Activated CD4-positive, alpha-beta T cell treated with anti-CD3 and anti-CD28 coated beads, Interleukin-2, amount 10 ng/mL, durations not matched to agents 7 days and 5 days (primary cell): ENCODE data around the gene GRAMD2B. TPM values are rescaled to one million over a fixed set of nuclear protein-coding genes. Genes with fewer than 3 reads are reported as not detected.

Source experiments
- CTCF ChIA-PET: fragments of 350-600 bp; sonication (Branson Sonifier 250); formaldehyde crosslinking; loops from one replicate; lab custom pipeline; 2021; ENCODE audit warnings: antibody characterized with exemption; lab: Charles Lee
- POLR2A ChIA-PET: fragments of 350-600 bp; sonication (Branson Sonifier 250); formaldehyde crosslinking; loops from one replicate; lab custom pipeline; 2021; ENCODE audit warnings: antibody characterized with exemption; lab: Charles Lee
- DNase-seq: peaks from one replicate; pipeline ENCODE4 v3.0.0-alpha.2; 2020
- H3K27ac Mint-ChIP-seq: one replicate; pipeline ENCODE4 v1.8.0; 2021; ENCODE audit warnings: mild to moderate bottlenecking, moderate library complexity, mixed read lengths
- H3K27me3 Mint-ChIP-seq: one replicate; pipeline ENCODE4 v1.8.0; 2021; ENCODE audit warnings: mixed read lengths
- H3K36me3 Mint-ChIP-seq: one replicate; pipeline ENCODE4 v1.8.0; 2021; ENCODE audit warnings: low read depth, mixed read lengths
- H3K4me1 Mint-ChIP-seq: one replicate; pipeline ENCODE4 v1.8.0; 2021; ENCODE audit warnings: mixed read lengths
- H3K4me3 Mint-ChIP-seq: one replicate; pipeline ENCODE4 v1.8.0; 2021; ENCODE audit warnings: mild to moderate bottlenecking, moderate library complexity, mixed read lengths
- H3K9me3 Mint-ChIP-seq: one replicate; pipeline ENCODE4 v1.8.0; 2021; ENCODE audit warnings: mixed read lengths
- total RNA-seq, 2 experiments: library from RNA; stranded (reverse); gene quantifications; one replicate each; pipeline ENCODE4 v1.2.3, GENCODE V29; 2021

Gene GRAMD2B
- total RNA-seq, 2 experiments from 2014 or later = 3.3 to 4.4 TPM

- Mint-ChIP-seq H3K4me3 (no peak overlapping the region), H3K27me3 (no peaks in the 10 kb centered on the region), H3K36me3 (peaks cover 2% of the 10 kb centered on the region), H3K27ac (no peak overlapping the region), H3K9me3 (no peaks in the 10 kb centered on the region), H3K4me1 (no peaks in the 10 kb centered on the region)
- no peak for DNase-seq
- ChIA-PET CTCF (interaction anchor here (1.2 kb wide), 1 partner anchor 103 kb away, joined by 3 read pairs; no protein-coding TSS in a partner anchor), POLR2A (no interaction called here)
Measured at GRCh38 chr5:126471875-126472537, 48.8 kb downstream of the GRAMD2B start.

GRCh38 chr5:126472538-126472889 is 49.3 kb downstream of the GRAMD2B start:
- POLR2A ChIA-PET = no interaction called here
- Mint-ChIP-seq H3K9me3 (no peaks in the 10 kb centered on the region), H3K27me3 (no peaks in the 10 kb centered on the region), H3K36me3 (peaks cover 2% of the 10 kb centered on the region), H3K4me1 (no peaks in the 10 kb centered on the region), H3K4me3 (no peak overlapping the region), H3K27ac (no peak overlapping the region)
- DNase-seq = no peak
- CTCF ChIA-PET = interaction anchor here (1.9 kb wide), 1 partner anchor 10 kb away, joined by 4 read pairs; no protein-coding TSS in a partner anchor

- CTCF ChIA-PET = no interaction called here
- H3K9me3 Mint-ChIP-seq = no peaks in the 10 kb centered on the region
Measured at GRCh38 chr5:126477294-126478117, 54.3 kb downstream of the GRAMD2B start.

GRCh38 chr5:126479810-126480209 is 56.6 kb downstream of the GRAMD2B start:
- Mint-ChIP-seq H3K4me1 (no peaks in the 10 kb centered on the region), H3K36me3 (peaks cover 4% of the 10 kb centered on the region), H3K4me3 (no peak overlapping the region), H3K27me3 (no peaks in the 10 kb centered on the region), H3K9me3 (no peaks in the 10 kb centered on the region), H3K27ac (no peak overlapping the region)
- no peak for DNase-seq
- ChIA-PET POLR2A (no interaction called here), CTCF (interaction anchor here (1.9 kb wide), 1 partner anchor 21 kb away, joined by 4 read pairs; no protein-coding TSS in a partner anchor)

More at GRCh38 chr5:126477294-126478117, 54.3 kb downstream of the GRAMD2B start:
- POLR2A ChIA-PET = no interaction called here
- Mint-ChIP-seq H3K4me1 (no peaks in the 10 kb centered on the region), H3K27ac (no peak overlapping the region), H3K27me3 (no peaks in the 10 kb centered on the region), H3K4me3 (no peak overlapping the region), H3K36me3 (peaks cover 3% of the 10 kb centered on the region)
- DNase-seq = no peak

GRCh38 chr5:126480824-126481223 is 57.6 kb downstream of the GRAMD2B start:
- H3K36me3 Mint-ChIP-seq = peaks cover 4% of the 10 kb centered on the region
- H3K4me1 Mint-ChIP-seq = no peaks in the 10 kb centered on the region
- H3K9me3 Mint-ChIP-seq = no peaks in the 10 kb centered on the region
- CTCF ChIA-PET = interaction anchor here (1.9 kb wide), 1 partner anchor 20 kb away, joined by 4 read pairs; no protein-coding TSS in a partner anchor
- H3K27ac Mint-ChIP-seq = no peak overlapping the region
- POLR2A ChIA-PET = no interaction called here
- no peaks in the 10 kb centered on the region for H3K27me3 Mint-ChIP-seq
- no peak overlapping the region for H3K4me3 Mint-ChIP-seq
- DNase-seq = no peak

- CTCF ChIA-PET = interaction anchor here (1.9 kb wide), 1 partner anchor 19 kb away, joined by 4 read pairs; no protein-coding TSS in a partner anchor
- POLR2A ChIA-PET = no interaction called here
Measured at GRCh38 chr5:126481243-126481642, 58.0 kb downstream of the GRAMD2B start.

GRCh38 chr5:126482591-126482990 is 59.4 kb downstream of the GRAMD2B start:
- Mint-ChIP-seq H3K36me3 (peaks cover 4% of the 10 kb centered on the region), H3K9me3 (no peaks in the 10 kb centered on the region), H3K4me3 (no peak overlapping the region), H3K4me1 (no peaks in the 10 kb centered on the region), H3K27me3 (no peaks in the 10 kb centered on the region), H3K27ac (no peak overlapping the region)
- ChIA-PET CTCF (interaction anchor here (1.3 to 1.6 kb wide), 2 partner anchors 9 to 18 kb away, joined by 4 to 5 read pairs; no protein-coding TSS in a partner anchor), POLR2A (no interaction called here)
- no peak for DNase-seq

More at GRCh38 chr5:126481243-126481642, 58.0 kb downstream of the GRAMD2B start:
- Mint-ChIP-seq H3K27ac (no peak overlapping the region), H3K27me3 (no peaks in the 10 kb centered on the region), H3K9me3 (no peaks in the 10 kb centered on the region), H3K36me3 (peaks cover 4% of the 10 kb centered on the region), H3K4me3 (no peak overlapping the region), H3K4me1 (no peaks in the 10 kb centered on the region)
- DNase-seq = no peak

GRCh38 chr5:126483156-126483555 is 59.9 kb downstream of the GRAMD2B start:
- H3K36me3 Mint-ChIP-seq = peaks cover 4% of the 10 kb centered on the region
- no peak for DNase-seq
- no peaks in the 10 kb centered on the region for H3K9me3 Mint-ChIP-seq
- ChIA-PET POLR2A (no interaction called here), CTCF (interaction anchor here (1.3 to 1.6 kb wide), 2 partner anchors 10 to 17 kb away, joined by 4 to 5 read pairs; no protein-coding TSS in a partner anchor)
- H3K4me1 Mint-ChIP-seq = no peaks in the 10 kb centered on the region
- H3K27ac Mint-ChIP-seq = no peak overlapping the region
- H3K27me3 Mint-ChIP-seq = no peaks in the 10 kb centered on the region
- H3K4me3 Mint-ChIP-seq = no peak overlapping the region

- Mint-ChIP-seq H3K9me3 (no peaks in the 10 kb centered on the region), H3K27ac (no peak overlapping the region), H3K27me3 (no peaks in the 10 kb centered on the region), H3K4me1 (no peaks in the 10 kb centered on the region), H3K4me3 (no peak overlapping the region), H3K36me3 (peaks cover 4% of the 10 kb centered on the region)
- CTCF ChIA-PET = no interaction called here
- DNase-seq = no peak
- POLR2A ChIA-PET = no interaction called here
Measured at GRCh38 chr5:126484253-126484652, 61.0 kb downstream of the GRAMD2B start.

GRCh38 chr5:126486332-126486731 is 63.1 kb downstream of the GRAMD2B start:
- peaks cover 3% of the 10 kb centered on the region for H3K36me3 Mint-ChIP-seq
- CTCF ChIA-PET = no interaction called here

GRCh38 chr5:126487596-126487995 is 64.4 kb downstream of the GRAMD2B start:
- Mint-ChIP-seq H3K36me3 (peaks cover 3% of the 10 kb centered on the region), H3K9me3 (no peaks in the 10 kb centered on the region), H3K4me3 (no peak overlapping the region), H3K4me1 (no peaks in the 10 kb centered on the region), H3K27me3 (no peaks in the 10 kb centered on the region), H3K27ac (no peak overlapping the region)
- no peak for DNase-seq
- ChIA-PET CTCF (interaction anchor here (0.9 kb wide), 2 partner anchors 10 to 13 kb away, joined by 3 read pairs; no protein-coding TSS in a partner anchor), POLR2A (no interaction called here)

More at GRCh38 chr5:126486332-126486731, 63.1 kb downstream of the GRAMD2B start:
- H3K27ac Mint-ChIP-seq = no peak overlapping the region
- H3K4me3 Mint-ChIP-seq = no peak overlapping the region
- no peaks in the 10 kb centered on the region for H3K27me3 Mint-ChIP-seq
- no peaks in the 10 kb centered on the region for H3K9me3 Mint-ChIP-seq
- no peaks in the 10 kb centered on the region for H3K4me1 Mint-ChIP-seq
- POLR2A ChIA-PET = no interaction called here
- no peak for DNase-seq

- Mint-ChIP-seq H3K9me3 (no peaks in the 10 kb centered on the region), H3K27ac (no peak overlapping the region), H3K27me3 (no peaks in the 10 kb centered on the region), H3K4me3 (no peak overlapping the region), H3K36me3 (no peaks in the 10 kb centered on the region), H3K4me1 (no peaks in the 10 kb centered on the region)
- CTCF ChIA-PET = interaction anchor here (0.5 to 1.0 kb wide), 4 partner anchors 9 to 121 kb away, joined by 3 read pairs; no protein-coding TSS in a partner anchor
- DNase-seq = no peak
- POLR2A ChIA-PET = no interaction called here
Measured at GRCh38 chr5:126488443-126489065, 65.3 kb downstream of the GRAMD2B start.
